K562 (cell line): ENCODE data around the gene FAM174C. TPM values are rescaled to one million over a fixed set of nuclear protein-coding genes. Genes with fewer than 3 reads are reported as not detected.

Source experiments
- ATAC-seq: fragments of 200-7000 bp; cut with Tn5 transposase; 3 replicates; pipeline ENCODE4 v1.9.1; 2020; ENCODE audit warnings: moderate library complexity
- BruUV-seq: library from RNA; stranded (reverse); fragments of 400-500 nt; replicated peaks from 2 replicates; lab custom pipeline; 2021; lab: Mats Ljungman, UMichigan
- CTCF ChIA-PET: fragments of 300-600 bp; formaldehyde crosslinking; extraction: SDS; loops from one replicate; lab custom pipeline; 2021; ENCODE audit warnings: low intra/inter-chr PET ratio; lab: Yijun Ruan, JAX
- POLR2A ChIA-PET: fragments of 300-600, 350-650 bp; sonication (Branson Sonifier 250); formaldehyde crosslinking; extraction: SDS; loops from one replicate; lab custom pipeline; 2021; ENCODE audit warnings: antibody characterized with exemption, inconsistent platforms; lab: Yijun Ruan, JAX
- DNase-seq, 4 experiments: peaks; one replicate each; pipeline versions ENCODE4 v3.0.0 to v3.0.0-alpha.2; 2011 to 2018; ENCODE audit warnings: low spot score in 3 of 4, mixed read lengths in 3 of 4; ENCODE audit errors: extremely low read depth in 1 of 4
- FAIRE-seq: peaks from 2 replicates; lab custom pipeline; 2011; peaks lifted over from hg19 to GRCh38; lab: Jason Lieb, UNC
- H2AFZ ChIP-seq: 2 replicates; pipeline ENCODE4 v1.6.0; 2011; ENCODE audit warnings: low read depth, low read length, control low read depth, inconsistent platforms
- H3K27ac ChIP-seq: fragments of 200-600 bp; 3 replicates; pipeline ENCODE4 v1.8.0; 2011; ENCODE audit warnings: low read depth, mild to moderate bottlenecking, control low read depth, inconsistent platforms, low read length, moderate library complexity, mixed read lengths; ENCODE audit errors: extremely low read depth
- H3K27me3 ChIP-seq, 2 experiments: fragments of 300-600 bp in 1 of 2; 2 replicates in 1 of 2; 3 replicates in 1 of 2; pipeline versions ENCODE4 v1.6.0 to v1.8.0; 2011; ENCODE audit warnings: inconsistent platforms in 2 of 2, low read length in 2 of 2, mild to moderate bottlenecking in 1 of 2, mixed read lengths in 1 of 2, moderate library complexity in 1 of 2; ENCODE audit not compliant: control insufficient read depth in 2 of 2, insufficient read depth in 2 of 2
- H3K36me3 ChIP-seq: fragments of 300-600 bp; 3 replicates; pipeline ENCODE4 v1.8.0; 2011; ENCODE audit warnings: mild to moderate bottlenecking, low read length, inconsistent platforms; ENCODE audit not compliant: control insufficient read depth, insufficient read depth
- H3K4me1 ChIP-seq, 2 experiments: fragments of 200-600 bp in 1 of 2; replicated peaks in 1 of 2; 2 replicates in 1 of 2; 3 replicates in 1 of 2; pipeline versions ENCODE4 v1.5.1 to v1.8.0; 2011; ENCODE audit warnings: inconsistent platforms in 2 of 2, low read length in 2 of 2, mild to moderate bottlenecking in 1 of 2, mixed read lengths in 1 of 2, moderate library complexity in 1 of 2; ENCODE audit not compliant: control insufficient read depth in 2 of 2, insufficient read depth in 2 of 2
- H3K4me2 ChIP-seq: 2 replicates; pipeline ENCODE4 v1.6.1; 2011; ENCODE audit warnings: low read length, control low read depth, inconsistent platforms, mixed read lengths; ENCODE audit not compliant: insufficient read depth
- H3K4me3 ChIP-seq: fragments of 200-600 bp; sonication (generic), shearing (Covaris generic); 2 replicates; pipeline ENCODE4 v1.5.1; 2016; ENCODE audit warnings: control low read depth, inconsistent platforms
- H3K79me2 ChIP-seq: fragments of 200-600 bp; 3 replicates; pipeline ENCODE4 v1.8.0; 2011; ENCODE audit warnings: low read length, inconsistent platforms; ENCODE audit not compliant: control insufficient read depth, insufficient read depth
- H3K9ac ChIP-seq, 2 experiments: 2 replicates each; pipeline versions ENCODE4 v1.6.0 to v1.6.1; 2011; ENCODE audit warnings: low read depth in 2 of 2, low read length in 2 of 2, control low read depth in 1 of 2, inconsistent platforms in 1 of 2, mild to moderate bottlenecking in 1 of 2, mixed read lengths in 1 of 2; ENCODE audit not compliant: insufficient read depth in 1 of 2
- H3K9me1 ChIP-seq: one replicate; pipeline ENCODE4 v1.6.0; 2011; ENCODE audit warnings: inconsistent platforms, mild to moderate bottlenecking, low read length, moderate library complexity; ENCODE audit not compliant: control insufficient read depth, insufficient read depth
- H3K9me3 ChIP-seq: replicated peaks from 2 replicates; pipeline ENCODE4 v1.5.1; 2011; ENCODE audit warnings: low read depth, low read length, inconsistent platforms; ENCODE audit not compliant: control insufficient read depth, insufficient read depth
- H4K20me1 ChIP-seq: replicated peaks from 2 replicates; pipeline ENCODE4 v1.6.1; 2011; ENCODE audit warnings: low read length, inconsistent platforms, mixed read lengths; ENCODE audit not compliant: control insufficient read depth, insufficient read depth
- TFAM ChIP-seq: fragments of 250-450 bp; sonication (Bioruptor Pico); conservative IDR thresholded peaks from 2 replicates; pipeline ENCODE4 v1.5.0; 2021; ENCODE audit warnings: mild to moderate bottlenecking, moderate library complexity
- VEZF1 ChIP-seq: fragments of 200-800 bp; sonication (Bioruptor generic); IDR thresholded peaks from 2 replicates; pipeline ENCODE4 v1.6.1; 2017; ENCODE audit warnings: missing genetic modification characterization, missing compliant biosample characterization
- ZBTB33 ChIP-seq: sonication (generic); formaldehyde crosslinking; IDR thresholded peaks from 2 replicates; pipeline ENCODE4 v1.8.1; 2023; ENCODE audit warnings: mild to moderate bottlenecking, missing genetic modification reagents
- ZNF639 ChIP-seq, 2 experiments: fragments of 200-800 bp in 1 of 2; sonication (Bioruptor generic) in 1 of 2; sonication (generic) in 1 of 2; formaldehyde crosslinking in 1 of 2; IDR thresholded peaks in 1 of 2; conservative IDR thresholded peaks in 1 of 2; 2 replicates each; pipeline versions ENCODE4 v1.5.0 to v1.6.1; 2016 to 2020; ENCODE audit warnings: missing compliant biosample characterization in 1 of 2, missing genetic modification characterization in 1 of 2, missing genetic modification reagents in 1 of 2
- ZNF740 ChIP-seq, 3 experiments: fragments of 200-800 bp in 1 of 3; sonication (Bioruptor generic) in 1 of 3; sonication (generic) in 1 of 3; formaldehyde crosslinking in 1 of 3; IDR thresholded peaks; 2 replicates each; pipeline versions ENCODE4 v1.6.1 to v1.8.0; 2016 to 2022; ENCODE audit warnings: mild to moderate bottlenecking in 2 of 3, missing compliant biosample characterization in 2 of 3, missing genetic modification characterization in 2 of 3, missing genetic modification reagents in 1 of 3
- WGBS: fragments of 100-300 bp; shearing (Covaris generic); methylation state at CpG from one replicate; pipeline ENCODE4 v1.1.6; 2016; ENCODE audit warnings: low coverage, mixed read lengths; ENCODE audit not compliant: insufficient coverage; ENCODE audit errors: missing lambda C conversion rate; 5-methylcytosine and 5-hydroxymethylcytosine counted together
- in situ Hi-C: fragments of 300-500 bp; cut with MboI; formaldehyde crosslinking; loops from 4 replicates; pipeline ENCODE4 v1.15.0; 2018; ENCODE audit warnings: inconsistent platforms, mixed read lengths
- intact Hi-C: fragments of 100-400 bp; cut with micrococcal nuclease; formaldehyde crosslinking; loops from 2 replicates; pipeline ENCODE4 v1.14.2; 2022
- polyA plus RNA-seq, 8 experiments: library from polyadenylated mRNA; depleted of rRNA in 4 of 8; stranded (reverse) in 5 of 8; unstranded in 3 of 8; fragments of >200 nt; fragmentation: Nextera tagmentation in 2 of 8; fragmentation: Illumina TruSeq in 1 of 8; extraction: Ambion mirVana in 2 of 8; extraction: Trizol in 1 of 8; gene quantifications; 2 replicates each; pipeline versions ENCODE4 v1.2.1 to v1.2.3, GENCODE V29; 2011 to 2014; ENCODE audit warnings: inconsistent platforms in 1 of 8, missing spikeins in 1 of 8
- total RNA-seq, 7 experiments: library from RNA; depleted of rRNA in 6 of 7; stranded (reverse); fragments of >200 nt in 6 of 7; fragmentation: Illumina TruSeq in 2 of 7; extraction: Trizol in 2 of 7; gene quantifications; 2 replicates each; pipeline versions ENCODE4 v1.2.1 to v1.2.3, GENCODE V29; 2011 to 2021; ENCODE audit warnings: low replicate concordance in 1 of 7

The FAM174C gene
- total and polyA plus RNA-seq, 9 of the 15 experiments (the other 6 are each of a cell fraction or from before 2014, with no cell fraction given), result 0.66 to 89.6 (median 20.3) TPM

GRCh38 chr19:1230783-1231489 lies 44.4 kb upstream of the FAM174C start:
- ATAC-seq (peak; percentile 40; the same call in 2 of the 3 replicates), FAIRE-seq (no peak), DNase-seq (no peak)
- intact Hi-C loops (no loop called here), in situ Hi-C loops (loop anchor here (25.0 kb wide), 1 partner anchor 469 kb away; the partner anchor contains the start of gene MISP)
- Histone ChIP-seq H3K27ac (no peak overlapping the region), H2AFZ (no peak overlapping the region), H3K4me1 (peaks cover 0 to 72% of the 10 kb centered on the region in 2 experiments; a peak in 3 of 5 replicates), H3K9ac (no peak overlapping the region), H3K9me3 (no peaks in the 10 kb centered on the region; the same call in 1 of the 2 replicates), H3K9me1 (no peaks in the 10 kb centered on the region), H3K36me3 (peaks cover 61% of the 10 kb centered on the region; the same call in 1 of the 3 replicates), H3K27me3 (no peaks in the 10 kb centered on the region), H3K4me3 (no peak overlapping the region), H3K79me2 (no peaks in the 10 kb centered on the region), H4K20me1 (no peaks in the 10 kb centered on the region), H3K4me2 (no peak overlapping the region)
- no TSS peak for BruUV-seq
- CTCF ChIA-PET, result no interaction called here
- POLR2A ChIA-PET, result no interaction called here
- 78% methylated on average over 9 of the region's 38 CpGs for WGBS
- TF ChIP-seq TFAM (CRISPR knock-in tag), result no peak
- TF ChIP-seq ZNF639 (CRISPR knock-in tag; conservative IDR thresholded peaks at IDR 0.05 in 1 of 2, IDR thresholded peaks at IDR 0.05 in 1 of 2), result no peak
- TF ChIP-seq VEZF1 (CRISPR knock-in tag), result peak; percentile 46
- TF ChIP-seq ZBTB33 (CRISPR knock-in tag), result peak; percentile 96
- TF ChIP-seq ZNF740 (CRISPR knock-in tag; IDR thresholded peaks at IDR 0.05), result no peak; the same call in 1 of the 2 replicates
- peak in 1 of 2 experiments; percentile 52; a peak in 1 of 4 replicates for TF ChIP-seq ZNF740 (tag; IDR thresholded peaks at IDR 0.05)
- TF ChIP-seq, all 486 proteins: peak for 3
